NCI-H1694 (cell line): ENCODE data around the gene VIPR1.
"Not testable (repeated sequence)": the region's sequence is repeated elsewhere in the genome, so short reads cannot be mapped to it uniquely, and the experiment has no call there.

ENCODE experiments used
- DNase-seq: peaks from one replicate; lab custom pipeline; 2025; lab: John Stamatoyannopoulos, UW

The VIPR1 gene

DNA sequence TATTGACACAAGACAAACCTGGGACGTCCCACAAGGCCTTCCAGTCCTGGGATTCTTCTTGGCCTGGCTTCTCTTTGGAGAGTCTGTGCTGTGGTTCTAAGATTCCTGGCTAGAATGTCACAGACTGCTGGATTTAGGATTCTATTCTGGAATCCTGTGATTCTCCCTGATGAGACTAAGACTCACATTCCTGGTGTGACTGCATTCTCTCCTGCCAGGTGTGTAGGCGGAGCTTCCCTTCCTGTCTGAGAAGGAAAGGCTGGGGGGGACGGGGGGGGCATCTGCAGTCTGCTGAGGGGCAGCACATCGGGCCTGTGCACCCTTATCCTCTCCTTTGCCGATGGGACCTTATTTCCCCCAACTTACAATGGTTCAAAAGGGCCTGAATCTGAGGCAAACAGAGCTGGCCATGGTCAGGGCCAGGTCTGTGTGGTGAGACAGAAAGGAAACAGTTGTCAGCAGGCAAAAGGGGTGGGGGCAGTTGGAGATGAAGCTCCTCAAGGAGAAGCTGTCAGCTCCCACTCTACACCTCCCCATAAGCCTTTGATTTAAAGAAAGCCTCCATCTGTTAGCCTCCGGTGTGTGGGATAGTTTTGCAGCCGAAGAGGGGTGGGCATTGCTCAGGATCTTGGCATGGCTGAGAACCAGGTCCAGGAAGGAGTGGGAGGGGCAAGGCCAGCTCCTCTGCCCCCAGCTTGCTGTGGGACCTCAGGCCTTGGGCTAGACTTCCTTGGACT is 30.9 kb downstream of the VIPR1 start:
- no peak for DNase-seq

DNA sequence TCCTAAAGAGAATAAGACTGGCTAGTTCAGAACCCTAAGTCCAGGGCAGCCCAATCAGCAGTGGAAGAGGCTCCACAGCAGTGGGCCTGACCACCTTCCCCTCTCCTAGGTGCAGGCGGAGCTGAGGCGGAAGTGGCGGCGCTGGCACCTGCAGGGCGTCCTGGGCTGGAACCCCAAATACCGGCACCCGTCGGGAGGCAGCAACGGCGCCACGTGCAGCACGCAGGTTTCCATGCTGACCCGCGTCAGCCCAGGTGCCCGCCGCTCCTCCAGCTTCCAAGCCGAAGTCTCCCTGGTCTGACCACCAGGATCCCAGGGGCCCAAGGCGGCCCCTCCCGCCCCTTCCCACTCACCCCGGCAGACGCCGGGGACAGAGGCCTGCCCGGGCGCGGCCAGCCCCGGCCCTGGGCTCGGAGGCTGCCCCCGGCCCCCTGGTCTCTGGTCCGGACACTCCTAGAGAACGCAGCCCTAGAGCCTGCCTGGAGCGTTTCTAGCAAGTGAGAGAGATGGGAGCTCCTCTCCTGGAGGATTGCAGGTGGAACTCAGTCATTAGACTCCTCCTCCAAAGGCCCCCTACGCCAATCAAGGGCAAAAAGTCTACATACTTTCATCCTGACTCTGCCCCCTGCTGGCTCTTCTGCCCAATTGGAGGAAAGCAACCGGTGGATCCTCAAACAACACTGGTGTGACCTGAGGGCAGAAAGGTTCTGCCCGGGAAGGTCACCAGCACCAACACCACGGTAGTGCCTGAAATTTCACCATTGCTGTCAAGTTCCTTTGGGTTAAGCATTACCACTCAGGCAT is 33.7 kb downstream of the VIPR1 start:
- no peak for DNase-seq

DNA sequence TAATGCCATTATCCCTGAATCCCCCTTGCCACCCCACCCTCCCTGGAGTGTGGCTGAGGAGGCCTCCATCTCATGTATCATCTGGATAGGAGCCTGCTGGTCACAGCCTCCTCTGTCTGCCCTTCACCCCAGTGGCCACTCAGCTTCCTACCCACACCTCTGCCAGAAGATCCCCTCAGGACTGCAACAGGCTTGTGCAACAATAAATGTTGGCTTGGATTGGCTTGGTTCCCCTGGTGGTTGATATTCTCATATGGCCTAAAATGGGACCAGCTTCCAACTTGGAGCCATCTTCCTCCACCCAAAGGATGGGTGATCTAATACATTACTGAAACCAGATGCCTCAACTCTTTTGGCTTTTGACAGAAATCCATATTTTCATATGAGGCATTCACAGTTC is 34.9 kb downstream of the VIPR1 start:
- DNase-seq: no peak

DNA sequence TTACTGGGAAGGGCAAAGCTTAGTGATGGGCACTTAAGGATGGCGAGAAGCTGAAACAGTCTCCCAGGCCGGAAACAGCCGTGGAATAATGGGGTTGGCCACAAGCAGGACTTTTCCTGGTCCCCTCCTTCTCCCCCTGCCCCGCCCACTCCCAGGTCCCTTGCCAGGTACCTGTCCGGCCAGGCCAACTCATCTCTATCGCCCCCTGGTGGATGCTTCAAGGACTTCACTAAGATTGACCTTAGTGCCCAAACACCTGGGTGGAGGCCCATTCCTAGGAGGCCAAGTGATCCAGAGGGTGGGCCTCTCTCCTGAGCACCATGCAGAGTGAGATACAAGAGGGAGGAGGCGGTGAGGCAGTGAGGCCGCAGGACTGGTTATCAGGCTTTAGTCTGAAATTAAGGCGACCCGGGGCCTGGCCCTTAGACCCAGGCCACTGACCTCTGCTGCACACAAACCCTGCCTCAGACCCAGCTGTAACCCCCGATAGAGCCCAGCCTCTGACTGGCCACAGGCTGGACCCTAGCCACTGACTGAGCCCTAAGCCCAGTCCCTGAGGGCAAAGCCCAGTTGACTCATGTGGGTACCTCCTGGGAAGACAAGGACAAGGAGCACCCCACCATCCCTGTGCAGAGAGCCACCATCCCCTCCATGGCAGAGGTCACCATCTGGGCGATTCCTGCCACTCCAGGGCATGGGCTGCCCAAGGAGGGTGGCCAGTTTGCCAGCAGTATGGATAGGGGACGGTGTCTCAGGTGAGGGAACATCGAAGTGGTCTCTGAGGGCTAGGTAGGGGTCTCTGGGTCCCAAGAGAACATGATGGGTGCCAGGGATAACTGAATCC is 37.6 kb downstream of the VIPR1 start:
- DNase-seq: no peak

DNA sequence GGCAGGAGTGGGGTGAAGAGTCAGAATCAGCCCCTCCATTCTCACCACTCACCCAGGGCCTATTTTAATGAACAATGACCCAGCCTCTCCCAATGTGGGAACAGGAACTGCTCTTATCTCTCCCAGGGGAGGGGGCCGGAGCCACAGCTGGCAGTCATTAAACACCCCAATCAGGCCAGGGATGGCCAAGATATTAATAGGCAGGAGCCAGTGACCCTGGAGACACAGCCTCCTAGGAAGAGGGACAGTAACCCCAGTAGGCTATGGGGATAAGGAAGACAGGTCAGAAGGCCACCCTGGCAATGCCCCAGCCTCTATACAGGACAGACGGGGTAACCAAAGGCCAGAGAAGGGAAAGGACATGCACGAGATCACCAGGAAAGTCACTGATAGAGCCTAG is 38.6 kb downstream of the VIPR1 start:
- DNase-seq: no peak

DNA sequence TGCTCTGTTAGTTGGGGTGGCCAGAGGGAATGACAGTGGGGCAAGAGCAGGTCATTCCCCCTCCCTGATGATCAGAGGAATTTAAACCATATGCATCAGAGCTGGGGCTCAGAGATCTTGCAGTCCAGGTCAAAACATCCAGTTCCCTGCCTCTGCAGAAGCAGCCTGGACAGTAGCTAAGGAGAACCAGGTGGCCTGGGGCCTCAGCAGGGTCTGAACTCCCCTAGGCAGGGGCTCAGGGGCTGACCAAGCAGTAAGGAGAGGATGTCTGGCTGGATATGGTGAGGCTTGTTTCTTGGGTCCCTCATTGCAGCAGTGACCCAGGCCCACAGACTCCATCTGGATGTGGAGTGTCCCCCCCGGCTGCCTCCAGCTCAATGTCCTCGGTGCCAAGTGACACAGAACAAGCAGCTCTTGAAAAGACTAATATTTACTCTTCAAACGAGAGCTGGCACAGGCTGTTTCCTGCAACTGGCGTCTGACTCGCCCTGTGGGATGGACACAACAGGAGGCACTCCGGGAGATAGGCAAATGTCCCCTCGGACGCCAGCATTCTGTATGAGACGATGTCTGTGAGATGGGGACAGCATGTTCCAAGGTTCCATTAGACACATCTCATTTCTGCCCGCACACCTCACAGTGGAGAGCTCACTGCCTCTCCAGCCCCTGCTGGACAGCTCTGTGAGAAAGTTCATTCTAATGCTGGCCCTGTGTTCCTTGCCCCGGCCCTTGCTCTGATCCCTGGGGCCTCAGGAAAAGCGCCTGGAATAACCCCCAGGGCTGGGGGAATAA is 42.2 kb downstream of the VIPR1 start:
- no peak for DNase-seq

GRCh38 chr3:42545284-42545900 is 42.9 kb downstream of the VIPR1 start:
- DNase-seq: no peak

- DNase-seq: no peak
Observed at GRCh38 chr3:42546691-42547213, 44.3 kb downstream of the VIPR1 start.

DNA sequence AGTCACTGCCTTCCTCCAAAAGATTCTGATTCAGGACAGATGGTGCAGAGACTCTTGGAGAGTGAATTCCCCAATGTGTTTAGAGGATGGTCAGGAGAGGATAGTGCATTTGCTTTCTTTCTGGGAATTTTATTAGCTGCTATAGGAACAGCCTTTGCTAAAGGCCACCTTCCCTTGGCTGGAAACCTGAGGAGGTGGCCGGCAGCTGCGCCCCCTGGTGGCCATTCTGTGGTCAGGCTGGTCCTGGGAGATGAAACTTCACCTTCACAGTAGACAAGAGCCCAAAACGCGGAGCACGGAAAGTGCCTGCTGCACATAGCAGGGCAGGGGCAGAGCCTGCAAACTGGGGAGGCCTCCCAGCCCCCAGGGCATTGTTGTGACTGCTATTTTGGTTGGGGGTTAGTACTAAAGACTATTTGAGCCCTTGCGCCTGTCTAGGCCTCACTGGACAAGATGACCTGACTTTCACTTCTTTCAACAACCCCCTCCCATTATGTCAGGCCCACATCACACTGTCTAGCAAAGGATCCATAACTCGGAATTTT is 45.0 kb downstream of the VIPR1 start:
- peak; percentile 3 for DNase-seq

DNA sequence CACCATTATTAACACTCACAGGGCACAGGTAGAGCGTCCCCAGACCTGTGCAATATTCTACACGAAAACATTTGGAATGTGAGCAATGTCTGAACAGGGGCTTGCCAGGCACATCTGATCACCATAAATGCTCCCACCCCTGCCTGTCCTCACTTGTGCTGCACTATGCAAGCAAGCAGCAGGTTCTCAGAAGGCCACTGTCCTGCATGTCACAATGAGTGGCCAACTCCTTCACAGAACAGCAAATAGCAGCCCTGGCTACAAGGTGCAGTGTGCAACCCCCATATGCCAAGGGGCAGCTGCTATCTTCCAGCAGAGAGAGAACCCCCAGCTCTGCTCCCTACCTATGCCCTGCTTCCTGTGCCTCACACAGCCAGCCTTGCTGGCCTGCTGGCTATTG is 46.7 kb downstream of the VIPR1 start:
- no peak for DNase-seq

DNA sequence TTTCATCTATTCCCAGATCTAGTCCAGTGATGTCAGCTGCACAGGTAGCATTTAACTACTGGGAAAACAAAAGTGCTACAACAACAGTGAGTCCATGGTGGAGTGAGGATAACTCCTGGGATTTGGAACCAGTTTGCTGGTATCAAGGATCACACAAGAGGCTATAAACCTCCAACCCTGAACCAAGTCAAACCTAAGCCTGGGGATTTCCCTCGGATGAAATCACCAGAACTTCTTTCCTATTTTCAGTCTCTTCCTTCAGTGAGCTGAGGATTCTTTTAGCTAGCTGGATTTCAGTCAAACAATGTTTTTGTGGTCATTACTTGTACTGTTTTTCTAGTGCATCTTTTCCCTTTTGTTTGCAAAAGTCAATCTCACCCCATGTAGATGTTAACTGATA is 47.8 kb downstream of the VIPR1 start:
- no peak for DNase-seq

DNA sequence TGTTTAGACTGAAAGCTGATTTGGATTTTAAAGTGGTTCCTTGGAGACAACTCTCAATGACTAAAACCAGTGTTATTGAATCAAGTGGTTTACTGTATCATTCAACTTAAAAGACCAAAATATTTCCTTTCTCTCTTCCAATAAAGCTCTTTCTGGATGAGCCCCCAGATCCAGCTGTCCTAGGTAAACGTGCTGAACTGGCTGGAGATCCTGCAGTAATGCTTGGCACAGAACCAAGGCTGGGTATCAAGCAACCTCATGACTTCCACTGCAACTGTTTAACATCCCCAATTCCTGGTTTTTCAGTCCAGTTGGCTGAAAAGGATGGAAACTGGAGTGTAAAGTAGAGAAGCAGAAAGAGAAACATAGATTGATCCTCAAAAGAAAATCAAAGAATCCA is 50.4 kb downstream of the VIPR1 start:
- DNase-seq: no peak

DNA sequence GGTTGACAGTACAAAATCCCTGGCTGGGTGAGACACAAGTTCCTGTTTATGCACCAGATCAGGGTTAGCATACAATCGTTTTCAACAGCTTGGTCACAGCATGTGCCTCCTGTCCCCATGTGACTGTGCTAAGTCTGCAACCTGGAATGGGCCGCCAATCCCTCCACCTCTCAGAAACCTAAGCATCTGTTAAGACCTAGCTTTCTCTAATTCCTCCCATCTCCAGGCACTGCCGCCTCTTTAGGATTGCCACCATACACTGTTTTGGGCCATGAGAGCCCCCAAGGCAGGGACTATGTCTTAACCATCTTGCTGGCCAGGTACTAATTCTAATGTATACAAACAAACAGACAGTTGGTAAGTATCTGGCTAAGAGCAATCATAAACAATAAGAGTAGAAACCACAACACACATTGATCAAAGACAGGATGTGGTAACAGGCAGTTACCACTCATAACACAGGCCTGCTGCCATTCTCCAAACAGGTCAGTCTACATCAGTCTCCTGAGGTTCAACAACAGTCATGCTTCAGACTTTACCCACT is 53.7 kb downstream of the VIPR1 start:
- no peak for DNase-seq

DNA sequence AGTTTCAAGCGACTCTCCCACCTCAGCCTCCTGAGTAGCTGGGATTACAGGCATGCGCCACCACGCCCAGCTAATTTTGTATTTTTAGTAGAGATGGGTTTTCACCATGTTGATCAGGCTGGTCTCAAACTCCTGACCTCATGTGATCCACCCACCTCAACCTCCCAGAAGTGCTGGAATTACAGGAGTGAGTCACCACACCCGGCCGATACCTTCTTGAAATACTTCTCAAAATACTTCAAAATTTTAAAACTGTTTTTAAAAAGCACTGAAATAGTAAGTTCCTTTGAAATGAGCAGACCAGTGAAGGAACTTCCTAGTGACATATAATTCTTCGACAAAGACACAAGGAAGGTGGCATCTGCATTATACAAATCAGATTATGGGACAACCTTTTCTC is 54.4 kb downstream of the VIPR1 start:
- DNase-seq: not testable (repeated sequence)

DNA sequence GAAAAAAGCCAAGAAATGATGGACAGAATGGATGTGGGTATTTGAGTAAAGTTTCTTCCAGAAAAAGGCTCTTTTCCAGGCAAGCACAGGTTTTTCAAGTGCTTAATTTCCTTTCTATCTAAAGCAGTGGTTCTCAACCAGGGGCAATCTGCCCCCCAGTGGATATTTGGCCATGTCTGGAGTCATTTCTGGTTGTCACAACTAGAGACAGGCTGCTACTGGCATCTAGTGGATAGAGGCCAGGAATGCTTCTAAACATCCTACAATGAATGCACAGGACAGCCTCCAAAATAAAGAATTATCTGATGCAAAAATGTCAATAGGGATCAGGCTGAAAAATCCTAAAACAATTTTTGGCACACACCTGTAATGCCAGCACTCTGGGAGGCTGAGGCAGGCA is 55.4 kb downstream of the VIPR1 start:
- DNase-seq: no peak

DNA sequence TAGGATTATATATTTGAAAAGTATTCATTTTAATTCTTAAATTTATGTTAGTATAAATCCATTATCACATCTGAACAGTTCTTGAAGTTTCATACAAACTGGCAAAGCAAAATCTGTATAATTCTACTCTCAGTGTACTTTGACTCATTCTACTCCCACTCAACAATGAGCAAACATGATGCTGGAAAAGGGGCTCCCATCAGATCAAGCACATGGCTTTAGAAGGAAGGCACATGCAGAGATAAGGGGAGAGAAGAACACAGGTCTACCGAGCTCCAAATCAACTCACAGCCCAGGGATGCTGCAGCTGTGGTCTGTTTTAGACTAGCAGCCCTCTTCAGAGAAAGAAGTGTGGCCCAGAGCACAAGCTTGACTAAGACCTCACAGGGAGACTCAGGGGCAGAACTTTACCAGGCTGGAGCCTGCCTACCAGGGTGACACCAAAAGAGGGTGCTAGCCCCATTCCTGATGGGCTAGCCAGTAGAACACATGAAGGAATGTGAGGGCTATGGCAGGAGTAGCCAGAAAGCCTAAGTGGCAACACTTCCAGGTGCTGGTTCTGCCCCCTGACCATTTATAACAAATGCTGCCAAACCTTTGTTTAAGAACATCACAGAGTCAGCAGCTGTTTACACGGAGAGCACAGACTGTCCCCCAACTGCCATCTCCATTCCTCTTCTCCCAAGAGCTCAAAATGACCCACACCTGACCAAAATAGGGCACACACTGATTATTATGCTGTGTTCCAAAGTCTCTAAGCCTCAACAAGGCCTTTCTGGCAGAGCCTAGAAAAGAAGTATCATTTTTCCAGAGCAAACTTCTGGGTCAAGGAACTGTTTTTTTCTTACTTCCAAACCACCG is 59.8 kb downstream of the VIPR1 start:
- no peak for DNase-seq

GRCh38 chr3:42569593-42570142 is 67.2 kb downstream of the VIPR1 start:
- DNase-seq: no peak

DNA sequence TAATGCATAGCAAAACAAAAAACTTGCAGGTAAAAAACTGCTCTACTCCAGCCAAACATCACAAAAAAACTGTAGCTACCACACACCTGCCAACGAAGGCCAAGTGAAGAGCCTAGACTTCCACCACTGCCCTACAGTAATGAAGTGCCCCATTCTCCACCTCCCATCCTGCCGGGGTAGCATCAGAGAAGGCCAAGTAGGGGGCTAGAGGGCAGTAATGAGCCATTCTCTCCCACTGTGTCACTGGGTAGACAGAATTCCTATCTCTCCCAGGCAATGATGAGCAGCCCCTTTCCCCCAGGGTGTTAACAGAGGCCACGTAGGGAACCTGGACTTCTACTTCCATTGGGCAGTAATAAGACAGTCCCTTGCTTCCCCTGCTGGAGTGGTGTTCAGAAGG is 69.8 kb downstream of the VIPR1 start:
- DNase-seq: no peak

GRCh38 chr3:42575137-42575741 is 72.8 kb downstream of the VIPR1 start:
- DNase-seq: no peak
